HL-60 (cell line): ENCODE results near the gene RNMT.

Experiments
- POLR2AphosphoS5 ChIP-seq: IDR thresholded peaks from 2 replicates; pipeline ENCODE4 v1.6.1; 2012; ENCODE audit warnings: low read depth
- TF ChIP-seq, protein P1 (sequence below): IDR thresholded peaks from 2 replicates; pipeline ENCODE4 v1.6.1; 2012; ENCODE audit warnings: low read depth; ENCODE audit not compliant: insufficient replicate concordance
- TF ChIP-seq, protein P2 (sequence below): IDR thresholded peaks from one replicate; pipeline ENCODE4 v1.5.1; 2011; ENCODE audit warnings: low read length, control low read depth, inconsistent platforms; ENCODE audit not compliant: insufficient read depth

DNA sequence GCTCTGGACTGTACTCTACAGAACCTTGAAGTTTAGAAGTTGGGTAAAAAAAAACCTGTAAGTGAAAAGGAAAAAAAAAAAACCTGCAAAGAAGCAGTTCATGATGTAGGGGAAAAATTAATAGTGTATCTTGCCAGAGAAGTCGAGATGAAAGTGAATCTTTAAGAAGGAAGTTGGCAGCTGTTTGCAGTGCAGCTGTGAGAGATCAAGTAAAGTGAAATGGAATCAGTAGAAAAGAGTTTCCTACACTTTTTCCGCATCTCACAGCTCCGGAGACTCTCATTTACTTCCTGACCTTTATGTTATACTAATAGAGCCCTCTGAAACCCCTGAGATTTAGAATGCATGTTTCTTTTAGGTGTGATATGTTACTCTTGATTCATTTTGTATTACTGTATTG is 19.2 kb downstream of the RNMT start:
- no peak for TF ChIP-seq POLR2AphosphoS5
- TF ChIP-seq, protein P1, sequence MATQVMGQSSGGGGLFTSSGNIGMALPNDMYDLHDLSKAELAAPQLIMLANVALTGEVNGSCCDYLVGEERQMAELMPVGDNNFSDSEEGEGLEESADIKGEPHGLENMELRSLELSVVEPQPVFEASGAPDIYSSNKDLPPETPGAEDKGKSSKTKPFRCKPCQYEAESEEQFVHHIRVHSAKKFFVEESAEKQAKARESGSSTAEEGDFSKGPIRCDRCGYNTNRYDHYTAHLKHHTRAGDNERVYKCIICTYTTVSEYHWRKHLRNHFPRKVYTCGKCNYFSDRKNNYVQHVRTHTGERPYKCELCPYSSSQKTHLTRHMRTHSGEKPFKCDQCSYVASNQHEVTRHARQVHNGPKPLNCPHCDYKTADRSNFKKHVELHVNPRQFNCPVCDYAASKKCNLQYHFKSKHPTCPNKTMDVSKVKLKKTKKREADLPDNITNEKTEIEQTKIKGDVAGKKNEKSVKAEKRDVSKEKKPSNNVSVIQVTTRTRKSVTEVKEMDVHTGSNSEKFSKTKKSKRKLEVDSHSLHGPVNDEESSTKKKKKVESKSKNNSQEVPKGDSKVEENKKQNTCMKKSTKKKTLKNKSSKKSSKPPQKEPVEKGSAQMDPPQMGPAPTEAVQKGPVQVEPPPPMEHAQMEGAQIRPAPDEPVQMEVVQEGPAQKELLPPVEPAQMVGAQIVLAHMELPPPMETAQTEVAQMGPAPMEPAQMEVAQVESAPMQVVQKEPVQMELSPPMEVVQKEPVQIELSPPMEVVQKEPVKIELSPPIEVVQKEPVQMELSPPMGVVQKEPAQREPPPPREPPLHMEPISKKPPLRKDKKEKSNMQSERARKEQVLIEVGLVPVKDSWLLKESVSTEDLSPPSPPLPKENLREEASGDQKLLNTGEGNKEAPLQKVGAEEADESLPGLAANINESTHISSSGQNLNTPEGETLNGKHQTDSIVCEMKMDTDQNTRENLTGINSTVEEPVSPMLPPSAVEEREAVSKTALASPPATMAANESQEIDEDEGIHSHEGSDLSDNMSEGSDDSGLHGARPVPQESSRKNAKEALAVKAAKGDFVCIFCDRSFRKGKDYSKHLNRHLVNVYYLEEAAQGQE, result no peak
- TF ChIP-seq, protein P2, sequence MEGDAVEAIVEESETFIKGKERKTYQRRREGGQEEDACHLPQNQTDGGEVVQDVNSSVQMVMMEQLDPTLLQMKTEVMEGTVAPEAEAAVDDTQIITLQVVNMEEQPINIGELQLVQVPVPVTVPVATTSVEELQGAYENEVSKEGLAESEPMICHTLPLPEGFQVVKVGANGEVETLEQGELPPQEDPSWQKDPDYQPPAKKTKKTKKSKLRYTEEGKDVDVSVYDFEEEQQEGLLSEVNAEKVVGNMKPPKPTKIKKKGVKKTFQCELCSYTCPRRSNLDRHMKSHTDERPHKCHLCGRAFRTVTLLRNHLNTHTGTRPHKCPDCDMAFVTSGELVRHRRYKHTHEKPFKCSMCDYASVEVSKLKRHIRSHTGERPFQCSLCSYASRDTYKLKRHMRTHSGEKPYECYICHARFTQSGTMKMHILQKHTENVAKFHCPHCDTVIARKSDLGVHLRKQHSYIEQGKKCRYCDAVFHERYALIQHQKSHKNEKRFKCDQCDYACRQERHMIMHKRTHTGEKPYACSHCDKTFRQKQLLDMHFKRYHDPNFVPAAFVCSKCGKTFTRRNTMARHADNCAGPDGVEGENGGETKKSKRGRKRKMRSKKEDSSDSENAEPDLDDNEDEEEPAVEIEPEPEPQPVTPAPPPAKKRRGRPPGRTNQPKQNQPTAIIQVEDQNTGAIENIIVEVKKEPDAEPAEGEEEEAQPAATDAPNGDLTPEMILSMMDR, result no peak
